Measurements from ENCODE around the gene FAM114A1. TPM values are rescaled to one million over a fixed set of nuclear protein-coding genes. Genes with fewer than 3 reads are reported as not detected.

The FAM114A1 gene
- total RNA-seq, 2 experiments from 2014 or later = 0.16 to 0.20 TPM

DNA sequence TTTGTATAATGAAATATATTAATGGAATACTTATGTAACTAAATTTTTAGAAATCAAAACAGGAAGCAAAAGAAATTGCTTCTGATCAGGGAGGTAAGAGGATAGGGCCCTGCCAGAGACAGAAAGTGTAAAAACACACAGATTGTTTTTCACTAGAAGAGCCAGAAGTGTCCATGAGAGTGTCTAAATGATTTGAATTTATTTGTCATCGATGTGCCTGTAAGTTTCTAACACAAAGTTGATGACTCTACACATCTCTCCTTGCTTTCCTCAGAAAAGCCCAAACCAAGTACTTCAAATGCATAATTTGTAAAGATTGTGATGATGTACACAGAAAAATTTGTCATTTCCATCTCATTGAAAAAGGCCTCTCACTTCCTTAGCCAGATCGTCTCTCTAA lies 84.0 kb downstream of the FAM114A1 start:
- intact Hi-C loops (cut with micrococcal nuclease) = no loop called here
- H3K27ac Mint-ChIP-seq = no peak overlapping the region

GRCh38 chr4:38952017-38952416 lies 84.4 kb downstream of the FAM114A1 start:
- intact Hi-C loops (cut with micrococcal nuclease) = no loop called here
- no peaks in the 10 kb centered on the region for H3K9me3 Mint-ChIP-seq
- H3K4me1 Mint-ChIP-seq (ENCODE audit: low read depth) = peaks cover 12% of the 10 kb centered on the region
- DNase-seq = no peak
- ChIA-PET POLR2A (no interaction called here), CTCF (interaction anchor here (0.8 kb wide), 1 partner anchor 33 kb away, joined by 3 read pairs; no protein-coding TSS in a partner anchor)
- no peak overlapping the region for H3K27ac Mint-ChIP-seq
- H3K27me3 Mint-ChIP-seq = peaks cover 2% of the 10 kb centered on the region
- H3K36me3 Mint-ChIP-seq (ENCODE audit: low read depth) = no peaks in the 10 kb centered on the region
- no peak for ATAC-seq
- no peak overlapping the region for H3K4me3 Mint-ChIP-seq
- no peak for TF ChIP-seq CTCF (IDR thresholded peaks at IDR 0.05)

More for the DNA sequence above, 84.0 kb downstream of the FAM114A1 start:
- H3K4me1 Mint-ChIP-seq (ENCODE audit: low read depth) = peaks cover 12% of the 10 kb centered on the region
- no peaks in the 10 kb centered on the region for H3K9me3 Mint-ChIP-seq
- TF ChIP-seq CTCF (IDR thresholded peaks at IDR 0.05) = no peak
- peaks cover 2% of the 10 kb centered on the region for H3K27me3 Mint-ChIP-seq
- no peak overlapping the region for H3K4me3 Mint-ChIP-seq
- ATAC-seq = no peak
- H3K36me3 Mint-ChIP-seq (ENCODE audit: low read depth) = no peaks in the 10 kb centered on the region
- ChIA-PET CTCF (interaction anchor here (0.8 to 2.3 kb wide), 2 partner anchors 33 to 48 kb away, joined by 3 to 7 read pairs; no protein-coding TSS in a partner anchor), POLR2A (no interaction called here)
- DNase-seq = no peak

DNA sequence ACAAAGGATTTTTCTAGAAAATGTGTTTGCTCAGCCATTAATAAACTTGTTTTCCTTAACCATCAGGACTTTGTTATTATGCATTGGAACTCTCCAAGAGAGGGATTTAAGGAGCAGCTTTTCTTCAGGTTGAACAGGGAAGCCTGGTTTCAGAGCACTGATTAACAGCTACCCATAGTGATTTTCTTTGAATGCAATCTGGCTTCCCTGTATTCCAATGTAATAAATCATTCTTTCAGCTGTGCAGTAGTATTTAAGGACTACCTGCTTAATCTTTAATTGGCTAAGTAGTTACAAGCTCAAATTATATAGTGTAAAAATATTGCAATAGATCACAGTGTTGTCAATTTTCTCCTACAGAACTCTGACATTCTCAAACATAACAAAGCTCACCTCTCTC lies 87.1 kb downstream of the FAM114A1 start:
- TF ChIP-seq CTCF (IDR thresholded peaks at IDR 0.05) = no peak
- no peaks in the 10 kb centered on the region for H3K36me3 Mint-ChIP-seq (ENCODE audit: low read depth)
- ATAC-seq = no peak
- ChIA-PET POLR2A (no interaction called here), CTCF (interaction anchor here (0.8 to 1.3 kb wide), 2 partner anchors 13 to 74 kb away, joined by 3 read pairs; no protein-coding TSS in a partner anchor)
- H3K4me1 Mint-ChIP-seq (ENCODE audit: low read depth) = peaks cover 11% of the 10 kb centered on the region
- intact Hi-C loops (cut with micrococcal nuclease) = no loop called here
- no peak overlapping the region for H3K4me3 Mint-ChIP-seq
- no peaks in the 10 kb centered on the region for H3K9me3 Mint-ChIP-seq
- H3K27me3 Mint-ChIP-seq = peaks cover 2% of the 10 kb centered on the region
- DNase-seq = no peak
- no peak overlapping the region for H3K27ac Mint-ChIP-seq

- Mint-ChIP-seq H3K9me3 (peaks cover 3% of the 10 kb centered on the region), H3K4me3 (no peak overlapping the region), H3K27ac (no peak overlapping the region), H3K36me3 (ENCODE audit: low read depth) (no peaks in the 10 kb centered on the region), H3K27me3 (peaks cover 2% of the 10 kb centered on the region), H3K4me1 (ENCODE audit: low read depth) (peaks cover 9% of the 10 kb centered on the region)
- POLR2A ChIA-PET = no interaction called here
- no peak for TF ChIP-seq CTCF (IDR thresholded peaks at IDR 0.05)
- ATAC-seq = no peak
- CTCF ChIA-PET = no interaction called here
- DNase-seq = no peak
- intact Hi-C loops (cut with micrococcal nuclease) = no loop called here
These were observed 88.4 kb downstream of the FAM114A1 start for GRCh38 chr4:38955957-38956356.

DNA sequence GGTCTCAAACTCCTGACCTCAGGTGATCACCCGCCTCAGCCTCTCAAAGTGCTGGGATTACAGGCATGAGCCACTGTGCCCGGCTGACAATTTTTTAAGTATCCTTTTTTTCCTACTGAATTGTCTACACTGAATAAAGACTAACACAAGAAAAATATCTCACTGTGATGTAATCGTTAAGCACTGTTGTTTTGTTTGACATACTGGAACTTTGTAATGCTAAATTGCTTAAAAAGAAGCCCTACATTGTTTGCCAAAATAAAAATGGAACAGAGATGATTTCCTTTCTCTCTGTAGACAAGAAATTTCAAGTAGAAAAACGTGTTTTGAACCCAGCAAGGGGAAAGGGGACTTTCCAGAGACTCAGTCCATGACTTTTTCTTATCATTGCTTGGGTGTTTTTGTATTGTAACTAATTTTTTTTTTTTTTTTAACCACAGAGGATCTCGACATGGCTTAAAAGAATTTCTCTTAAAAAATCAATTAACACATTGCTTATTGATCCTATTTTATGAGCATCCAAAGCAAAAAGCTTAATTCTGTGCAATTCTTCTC lies 89.7 kb downstream of the FAM114A1 start:
- Mint-ChIP-seq H3K9me3 (peaks cover 5% of the 10 kb centered on the region), H3K36me3 (ENCODE audit: low read depth) (no peaks in the 10 kb centered on the region), H3K27me3 (peaks cover 2% of the 10 kb centered on the region), H3K27ac (no peak overlapping the region), H3K4me3 (no peak overlapping the region), H3K4me1 (ENCODE audit: low read depth) (peaks cover 9% of the 10 kb centered on the region)
- CTCF ChIA-PET = interaction anchor here (2.0 kb wide), 1 partner anchor 177 kb away, joined by 6 read pairs; no protein-coding TSS in a partner anchor
- intact Hi-C loops (cut with micrococcal nuclease) = no loop called here
- no peak for ATAC-seq
- TF ChIP-seq CTCF (IDR thresholded peaks at IDR 0.05) = no peak
- POLR2A ChIA-PET = no interaction called here
- no peak for DNase-seq
